Measurements from ENCODE around the gene IRF2. TPM values are rescaled to one million over a fixed set of nuclear protein-coding genes. Genes with fewer than 3 reads are reported as not detected.

IRF2 gene
- total and polyA plus RNA-seq, 4 donors = 16.4 to 65.8 (median 43.1) TPM

GRCh38 chr4:184434501-184435066 is 39.8 kb downstream of the IRF2 start:
- H3K27me3 ChIP-seq (ENCODE audit: control insufficient read depth in 3 of 3, insufficient read depth in 3 of 3, low read length in 2 of 3) = no peaks in the 10 kb centered on the region
- peaks cover 0 to 5% (median 0%) of the 10 kb centered on the region in 4 donors for H3K36me3 ChIP-seq (ENCODE audit: control insufficient read depth in 4 of 4, insufficient read depth in 4 of 4, low read length in 4 of 4)
- no peak overlapping the region for H3K9ac ChIP-seq (ENCODE audit: insufficient read depth in 1 of 2, low read length in 2 of 2)
- TF ChIP-seq, protein P1, sequence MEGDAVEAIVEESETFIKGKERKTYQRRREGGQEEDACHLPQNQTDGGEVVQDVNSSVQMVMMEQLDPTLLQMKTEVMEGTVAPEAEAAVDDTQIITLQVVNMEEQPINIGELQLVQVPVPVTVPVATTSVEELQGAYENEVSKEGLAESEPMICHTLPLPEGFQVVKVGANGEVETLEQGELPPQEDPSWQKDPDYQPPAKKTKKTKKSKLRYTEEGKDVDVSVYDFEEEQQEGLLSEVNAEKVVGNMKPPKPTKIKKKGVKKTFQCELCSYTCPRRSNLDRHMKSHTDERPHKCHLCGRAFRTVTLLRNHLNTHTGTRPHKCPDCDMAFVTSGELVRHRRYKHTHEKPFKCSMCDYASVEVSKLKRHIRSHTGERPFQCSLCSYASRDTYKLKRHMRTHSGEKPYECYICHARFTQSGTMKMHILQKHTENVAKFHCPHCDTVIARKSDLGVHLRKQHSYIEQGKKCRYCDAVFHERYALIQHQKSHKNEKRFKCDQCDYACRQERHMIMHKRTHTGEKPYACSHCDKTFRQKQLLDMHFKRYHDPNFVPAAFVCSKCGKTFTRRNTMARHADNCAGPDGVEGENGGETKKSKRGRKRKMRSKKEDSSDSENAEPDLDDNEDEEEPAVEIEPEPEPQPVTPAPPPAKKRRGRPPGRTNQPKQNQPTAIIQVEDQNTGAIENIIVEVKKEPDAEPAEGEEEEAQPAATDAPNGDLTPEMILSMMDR (IDR thresholded peaks at IDR 0.05; ENCODE audit: control extremely low read depth, extremely low read depth) = no peak
- no peak overlapping the region for H3K4me3 ChIP-seq
- peaks cover 4 to 15% (median 10%) of the 10 kb centered on the region in 5 donors for H3K4me1 ChIP-seq (ENCODE audit: control insufficient read depth in 5 of 5, insufficient read depth in 5 of 5, low read length in 5 of 5)
- ATAC-seq (ENCODE audit: insufficient read depth, low FRiP score) (no peak), DNase-seq (no peak)
- no peaks in the 10 kb centered on the region for H3K9me3 ChIP-seq (ENCODE audit: control insufficient read depth in 4 of 4, insufficient read depth in 3 of 4, low read length in 3 of 4)
- no peak overlapping the region for H3K27ac ChIP-seq (ENCODE audit: low read depth in 1 of 2, low read length in 1 of 2)
- WGBS, 2 donors = 88 to 90% methylated on average over 6 of the region's 6 CpGs

DNA sequence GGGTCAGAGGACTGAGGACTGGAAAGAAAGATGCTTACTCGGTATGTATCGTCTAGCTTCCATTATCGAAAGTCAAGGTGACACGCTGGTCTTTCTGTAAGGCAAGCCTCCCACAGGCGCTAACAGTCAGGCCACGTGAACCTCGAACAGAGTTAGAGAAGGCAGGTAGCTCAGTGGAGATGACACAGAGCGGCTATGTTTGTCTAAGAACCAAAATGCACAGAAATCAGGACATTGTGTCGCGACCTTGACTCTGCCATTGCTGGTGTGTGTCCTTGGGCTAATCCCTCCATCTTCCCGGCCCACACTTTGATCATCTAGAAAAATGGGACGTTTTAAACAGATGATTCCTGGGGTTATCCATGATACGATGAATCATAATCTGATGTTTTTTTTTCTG is 40.3 kb downstream of the IRF2 start:
- no peak overlapping the region for H3K9ac ChIP-seq (ENCODE audit: insufficient read depth in 1 of 2, low read length in 2 of 2)
- H3K27me3 ChIP-seq (ENCODE audit: control insufficient read depth in 3 of 3, insufficient read depth in 3 of 3, low read length in 2 of 3) = no peaks in the 10 kb centered on the region
- DNase-seq (no peak), ATAC-seq (ENCODE audit: insufficient read depth, low FRiP score) (no peak)
- TF ChIP-seq, protein P1 (IDR thresholded peaks at IDR 0.05; ENCODE audit: control extremely low read depth, extremely low read depth) = no peak
- 95 to 97% methylated on average over 13 of the region's 13 CpGs for WGBS, 2 donors
- peaks cover 0 to 5% (median 0%) of the 10 kb centered on the region in 4 donors for H3K36me3 ChIP-seq (ENCODE audit: control insufficient read depth in 4 of 4, insufficient read depth in 4 of 4, low read length in 4 of 4)
- H3K4me1 ChIP-seq (ENCODE audit: control insufficient read depth in 5 of 5, insufficient read depth in 5 of 5, low read length in 5 of 5) = peaks cover 0 to 15% (median 9%) of the 10 kb centered on the region in 5 donors
- H3K27ac ChIP-seq (ENCODE audit: low read depth in 1 of 2, low read length in 1 of 2) = no peak overlapping the region
- H3K9me3 ChIP-seq (ENCODE audit: control insufficient read depth in 4 of 4, insufficient read depth in 3 of 4, low read length in 3 of 4) = no peaks in the 10 kb centered on the region
- H3K4me3 ChIP-seq = no peak overlapping the region

GRCh38 chr4:184433258-184433892 is 41.0 kb downstream of the IRF2 start:
- H3K27ac ChIP-seq (ENCODE audit: low read depth in 1 of 2, low read length in 1 of 2) = no peak overlapping the region
- TF ChIP-seq, protein P1 (IDR thresholded peaks at IDR 0.05; ENCODE audit: control extremely low read depth, extremely low read depth) = no peak
- H3K4me3 ChIP-seq = no peak overlapping the region
- ATAC-seq (ENCODE audit: insufficient read depth, low FRiP score) (no peak), DNase-seq (no peak)
- no peak overlapping the region for H3K9ac ChIP-seq (ENCODE audit: insufficient read depth in 1 of 2, low read length in 2 of 2)
- peaks cover 0 to 12% (median 4%) of the 10 kb centered on the region in 5 donors for H3K4me1 ChIP-seq (ENCODE audit: control insufficient read depth in 5 of 5, insufficient read depth in 5 of 5, low read length in 5 of 5)
- 87 to 88% methylated on average over 17 of the region's 17 CpGs for WGBS, 2 donors
- H3K27me3 ChIP-seq (ENCODE audit: control insufficient read depth in 3 of 3, insufficient read depth in 3 of 3, low read length in 2 of 3) = no peaks in the 10 kb centered on the region
- H3K9me3 ChIP-seq (ENCODE audit: control insufficient read depth in 4 of 4, insufficient read depth in 3 of 4, low read length in 3 of 4) = no peaks in the 10 kb centered on the region
- peaks cover 0 to 5% (median under 1%) of the 10 kb centered on the region in 4 donors for H3K36me3 ChIP-seq (ENCODE audit: control insufficient read depth in 4 of 4, insufficient read depth in 4 of 4, low read length in 4 of 4)
